Mesodermal cell (in vitro differentiated cells): ENCODE measurements around the gene IPCEF1.
A peak's percentile ranks its signal among the peaks of the same experiment; 100 is the strongest.
"Not testable (repeated sequence)": the region's sequence is repeated elsewhere in the genome, so short reads cannot be mapped to it uniquely, and the experiment has no call there.

Experiments
- H3K27ac ChIP-seq: 2 replicates; pipeline ENCODE4 v1.7.0; 2013; ENCODE audit warnings: mild to moderate bottlenecking, low read depth, low read length, moderate library complexity; ENCODE audit not compliant: severe bottlenecking
- H3K36me3 ChIP-seq: 2 replicates; pipeline ENCODE4 v1.7.1; 2013; ENCODE audit warnings: mild to moderate bottlenecking, low read length, moderate library complexity; ENCODE audit not compliant: control insufficient read depth, insufficient read depth
- H3K4me1 ChIP-seq: one replicate; pipeline ENCODE4 v1.7.1; 2013; ENCODE audit warnings: mild to moderate bottlenecking, low read length; ENCODE audit not compliant: insufficient read depth, control insufficient read depth, poor library complexity, severe bottlenecking
- H3K4me3 ChIP-seq: 2 replicates; pipeline ENCODE4 v1.7.0; 2013; ENCODE audit warnings: low read length, control low read depth, mild to moderate bottlenecking; ENCODE audit not compliant: insufficient read depth, poor library complexity, severe bottlenecking; ENCODE audit errors: extremely low read depth
- H3K9me3 ChIP-seq: 2 replicates; pipeline ENCODE4 v1.7.1; 2013; ENCODE audit warnings: mild to moderate bottlenecking, low read length, moderate library complexity; ENCODE audit not compliant: control insufficient read depth
- WGBS, 2 experiments: methylation state at CpG; one replicate each; pipeline ENCODE4 v1.1.5; 2013; ENCODE audit warnings: missing lambda C conversion rate in 2 of 2; ENCODE audit not compliant: insufficient coverage in 2 of 2; 5-methylcytosine and 5-hydroxymethylcytosine counted together

IPCEF1 gene

GRCh38 chr6:154247119-154247861, 109.3 kb downstream of the IPCEF1 start:
- H3K4me3 ChIP-seq = no peak overlapping the region
- H3K9me3 ChIP-seq = no peaks in the 10 kb centered on the region
- 26 to 37% methylated on average over 4 to 5 of the region's 12 CpGs for WGBS, 2 experiments
- no peaks in the 10 kb centered on the region for H3K36me3 ChIP-seq
- H3K27ac ChIP-seq = peak overlapping the region; percentile 6
- H3K4me1 ChIP-seq = peaks cover 15% of the 10 kb centered on the region

GRCh38 chr6:154246723-154247118, 109.9 kb downstream of the IPCEF1 start:
- Histone ChIP-seq H3K27ac (no peak overlapping the region), H3K9me3 (no peaks in the 10 kb centered on the region), H3K4me1 (peaks cover 15% of the 10 kb centered on the region), H3K36me3 (no peaks in the 10 kb centered on the region), H3K4me3 (no peak overlapping the region)
- WGBS, 2 experiments = 90% methylated on average over 2 of the region's 7 CpGs; no CpG with 5 or more reads in 1 of the 2 experiments

GRCh38 chr6:154245506-154245905, 111.1 kb downstream of the IPCEF1 start:
- Histone ChIP-seq H3K4me3 (no peak overlapping the region), H3K9me3 (no peaks in the 10 kb centered on the region), H3K36me3 (no peaks in the 10 kb centered on the region), H3K4me1 (peaks cover 15% of the 10 kb centered on the region), H3K27ac (no peak overlapping the region)
- 73 to 94% methylated on average over 5 of the region's 5 CpGs for WGBS, 2 experiments

- WGBS, 2 experiments = 75 to 84% methylated on average over 1 to 3 of the region's 6 CpGs
- Histone ChIP-seq H3K36me3 (no peaks in the 10 kb centered on the region), H3K9me3 (no peaks in the 10 kb centered on the region), H3K4me3 (no peak overlapping the region), H3K27ac (no peak overlapping the region), H3K4me1 (peaks cover 15% of the 10 kb centered on the region)
Measured at GRCh38 chr6:154243793-154244750, 112.5 kb downstream of the IPCEF1 start.

- Histone ChIP-seq H3K27ac (no peak overlapping the region), H3K36me3 (no peaks in the 10 kb centered on the region), H3K9me3 (no peaks in the 10 kb centered on the region), H3K4me3 (no peak overlapping the region), H3K4me1 (peaks cover 15% of the 10 kb centered on the region)
- 87 to 91% methylated on average over 13 of the region's 13 CpGs for WGBS, 2 experiments
Measured at GRCh38 chr6:154242617-154243357, 113.8 kb downstream of the IPCEF1 start.

- Histone ChIP-seq H3K4me1 (peaks cover 6% of the 10 kb centered on the region), H3K36me3 (no peaks in the 10 kb centered on the region), H3K27ac (peak overlapping the region; percentile 36), H3K4me3 (no peak overlapping the region), H3K9me3 (no peaks in the 10 kb centered on the region)
- 82 to 92% methylated on average over 4 to 8 of the region's 8 CpGs for WGBS, 2 experiments
Measured at GRCh38 chr6:154241581-154241980, 115.0 kb downstream of the IPCEF1 start.

GRCh38 chr6:154241061-154241460, 115.5 kb downstream of the IPCEF1 start:
- H3K4me3 ChIP-seq, H3K36me3 ChIP-seq, H3K9me3 ChIP-seq, H3K4me1 ChIP-seq: not testable (repeated sequence)
- WGBS, 2 experiments = 92 to 100% methylated on average over 2 of the region's 11 CpGs
- H3K27ac ChIP-seq = peak overlapping the region; percentile 36

GRCh38 chr6:154239392-154239791, 117.2 kb downstream of the IPCEF1 start:
- peaks cover 4% of the 10 kb centered on the region for H3K4me1 ChIP-seq
- H3K9me3 ChIP-seq = no peaks in the 10 kb centered on the region
- no peak overlapping the region for H3K27ac ChIP-seq
- no peak overlapping the region for H3K4me3 ChIP-seq
- no peaks in the 10 kb centered on the region for H3K36me3 ChIP-seq
- 78 to 88% methylated on average over 7 of the region's 7 CpGs for WGBS, 2 experiments

- H3K4me3 ChIP-seq = no peak overlapping the region
- H3K4me1 ChIP-seq = no peaks in the 10 kb centered on the region
- no peaks in the 10 kb centered on the region for H3K9me3 ChIP-seq
- H3K27ac ChIP-seq = no peak overlapping the region
- 100% methylated on average over 1 of the region's 2 CpGs for WGBS, 2 experiments
- no peaks in the 10 kb centered on the region for H3K36me3 ChIP-seq
Measured at GRCh38 chr6:154238831-154239230, 117.8 kb downstream of the IPCEF1 start.

GRCh38 chr6:154236646-154237301, 119.8 kb downstream of the IPCEF1 start:
- no peak overlapping the region for H3K4me3 ChIP-seq
- 79 to 93% methylated on average over 2 of the region's 4 CpGs for WGBS, 2 experiments
- H3K27ac ChIP-seq = no peak overlapping the region
- no peaks in the 10 kb centered on the region for H3K9me3 ChIP-seq
- H3K36me3 ChIP-seq = no peaks in the 10 kb centered on the region
- H3K4me1 ChIP-seq = no peaks in the 10 kb centered on the region
